Peyer's patch (tissue), 4 donors: ENCODE measurements around the gene HOXA1. TPM values are rescaled to one million over a fixed set of nuclear protein-coding genes. Genes with fewer than 3 reads are reported as not detected.

Experiments used
- DNase-seq, 3 donors: peaks; one replicate each; pipeline ENCODE4 v3.0.0-alpha.2; 2017 to 2019
- H3K27ac ChIP-seq, 4 donors: fragments of 200-600 bp; sonication (generic); one replicate each; pipeline ENCODE4 v1.5.1; 2016 to 2019
- H3K27me3 ChIP-seq, 2 donors: fragments of 200-600 bp; sonication (generic); one replicate each; pipeline ENCODE4 v1.5.1; 2019
- H3K36me3 ChIP-seq, 3 donors: fragments of 200-600 bp; sonication (generic); one replicate each; pipeline ENCODE4 v1.5.1; 2016 to 2019
- H3K4me1 ChIP-seq, 4 donors: fragments of 200-600 bp; sonication (generic); one replicate each; pipeline ENCODE4 v1.5.1; 2016 to 2019
- H3K4me3 ChIP-seq, 4 donors: fragments of 200-600 bp; sonication (generic); 1 replicate in 3 of 4; 2 replicates in 1 of 4; pipeline ENCODE4 v1.5.1; 2016 to 2019; ENCODE audit warnings: mild to moderate bottlenecking in 1 of 4
- H3K9me3 ChIP-seq, 4 donors: fragments of 200-600 bp; sonication (generic); one replicate each; pipeline ENCODE4 v1.5.1; 2016 to 2019; ENCODE audit warnings: mild to moderate bottlenecking in 1 of 4
- POLR2A ChIP-seq, 2 donors: fragments of 450-650 bp; IDR thresholded peaks; one replicate each; pipeline ENCODE4 v1.5.1; 2017; ENCODE audit warnings: antibody characterized with exemption in 2 of 2, mild to moderate bottlenecking in 2 of 2, moderate library complexity in 2 of 2
- total RNA-seq, 4 donors: library from RNA; depleted of rRNA; stranded (reverse); fragments of >200 nt; gene quantifications; one replicate each; pipeline ENCODE4 v1.1.0, GENCODE V29; 2016
- TF ChIP-seq, protein P1 (sequence below), 6 experiments: fragments of 450-650 bp in 4 of 6; fragments of 200-600 bp in 2 of 6; sonication (generic) in 1 of 6; IDR thresholded peaks; one replicate each; pipeline ENCODE4 v1.5.1; 2017 to 2019; ENCODE audit warnings: antibody characterized with exemption in 6 of 6, mild to moderate bottlenecking in 3 of 6, moderate library complexity in 1 of 6

HOXA1 gene
- total RNA-seq, 4 donors from 2014 or later: 1.7 to 5.3 (median 1.9) TPM

DNA sequence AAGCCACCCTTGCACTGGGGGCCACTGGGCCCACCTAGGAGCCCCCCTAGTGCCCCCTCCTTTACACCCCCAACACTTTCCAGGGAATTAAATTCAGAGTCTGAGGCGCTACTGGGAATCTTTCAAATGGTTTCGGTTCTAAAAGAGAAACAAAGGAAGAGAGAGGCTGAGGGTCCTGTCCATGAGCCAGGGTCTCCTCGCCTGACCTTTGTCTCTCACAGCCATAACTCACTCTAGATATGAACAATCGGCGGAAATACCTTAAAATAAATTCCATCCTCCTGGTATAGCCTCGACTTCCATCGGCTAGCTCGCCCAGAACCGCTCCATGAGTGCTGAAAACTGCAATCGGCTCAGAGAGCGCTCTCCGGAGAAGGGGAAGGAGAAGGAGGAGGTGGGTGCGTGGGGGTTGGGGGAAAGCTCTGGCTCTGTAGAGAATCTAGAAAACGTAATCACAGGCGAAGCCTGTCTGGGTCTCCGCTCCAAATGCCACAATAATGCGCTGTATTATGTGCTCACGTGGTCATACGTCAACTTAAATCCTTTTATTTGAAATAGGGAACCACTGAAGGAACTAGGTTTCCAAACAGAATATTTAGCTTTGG, 22.2 kb upstream of the HOXA1 start:
- Histone ChIP-seq H3K9me3 (no peaks in the 10 kb centered on the region), H3K4me1 (peaks cover 0 to 72% (median under 1%) of the 10 kb centered on the region in 4 donors), H3K36me3 (no peaks in the 10 kb centered on the region), H3K4me3 (peak overlapping the region in 2 of 4 donors; percentile 54 to 60), H3K27ac (peak overlapping the region; percentile 23 to 93 (median 72)), H3K27me3 (no peaks in the 10 kb centered on the region)
- TF ChIP-seq, protein P1, sequence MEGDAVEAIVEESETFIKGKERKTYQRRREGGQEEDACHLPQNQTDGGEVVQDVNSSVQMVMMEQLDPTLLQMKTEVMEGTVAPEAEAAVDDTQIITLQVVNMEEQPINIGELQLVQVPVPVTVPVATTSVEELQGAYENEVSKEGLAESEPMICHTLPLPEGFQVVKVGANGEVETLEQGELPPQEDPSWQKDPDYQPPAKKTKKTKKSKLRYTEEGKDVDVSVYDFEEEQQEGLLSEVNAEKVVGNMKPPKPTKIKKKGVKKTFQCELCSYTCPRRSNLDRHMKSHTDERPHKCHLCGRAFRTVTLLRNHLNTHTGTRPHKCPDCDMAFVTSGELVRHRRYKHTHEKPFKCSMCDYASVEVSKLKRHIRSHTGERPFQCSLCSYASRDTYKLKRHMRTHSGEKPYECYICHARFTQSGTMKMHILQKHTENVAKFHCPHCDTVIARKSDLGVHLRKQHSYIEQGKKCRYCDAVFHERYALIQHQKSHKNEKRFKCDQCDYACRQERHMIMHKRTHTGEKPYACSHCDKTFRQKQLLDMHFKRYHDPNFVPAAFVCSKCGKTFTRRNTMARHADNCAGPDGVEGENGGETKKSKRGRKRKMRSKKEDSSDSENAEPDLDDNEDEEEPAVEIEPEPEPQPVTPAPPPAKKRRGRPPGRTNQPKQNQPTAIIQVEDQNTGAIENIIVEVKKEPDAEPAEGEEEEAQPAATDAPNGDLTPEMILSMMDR (IDR thresholded peaks at IDR 0.05): no peak
- no peak for TF ChIP-seq POLR2A (IDR thresholded peaks at IDR 0.05)
- DNase-seq: no peak

DNA sequence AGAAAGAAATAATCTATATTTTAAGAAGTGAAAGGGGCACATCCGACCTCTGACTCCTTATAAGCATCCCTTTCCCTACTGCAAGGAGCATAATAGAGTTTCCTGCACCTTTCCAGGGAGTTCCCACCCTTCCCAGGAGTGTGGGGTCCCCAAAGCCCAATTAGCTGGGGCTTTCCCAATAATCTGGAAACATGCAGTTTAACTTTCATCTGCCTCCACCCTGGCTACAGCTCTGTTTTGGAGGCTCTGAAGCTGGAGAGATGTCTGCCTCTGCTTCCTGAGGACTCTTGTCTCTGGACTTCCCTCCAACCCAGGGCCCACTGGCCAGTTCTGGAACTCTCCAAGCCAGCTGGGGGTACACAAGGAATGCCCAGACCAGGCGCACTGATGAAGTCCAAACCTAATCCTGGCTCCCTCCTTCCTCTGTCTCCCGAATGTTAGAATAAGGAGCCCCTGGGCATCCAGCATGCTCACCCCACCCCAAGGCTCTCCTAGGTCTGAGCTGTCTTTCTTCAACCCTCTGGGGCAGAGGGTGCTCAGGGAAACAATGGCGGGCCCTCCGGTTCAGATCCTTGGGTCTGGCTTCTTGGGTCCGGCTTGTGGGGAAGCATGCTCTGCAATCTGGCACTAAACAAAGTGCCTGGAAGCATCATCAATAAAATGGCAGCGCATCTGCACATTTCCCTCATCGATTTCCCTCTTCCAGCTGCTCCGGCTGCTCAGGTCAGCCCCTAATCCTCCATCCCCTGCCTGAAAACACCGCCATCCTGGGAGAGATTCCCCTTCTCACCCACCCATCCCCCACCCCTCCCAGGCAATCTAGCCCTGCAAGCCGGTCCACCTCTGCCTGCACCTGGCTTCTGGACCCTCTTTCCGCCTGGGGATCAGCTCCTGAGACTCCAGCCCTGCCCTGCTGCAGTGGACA, 21.4 kb upstream of the HOXA1 start:
- Histone ChIP-seq H3K9me3 (no peaks in the 10 kb centered on the region), H3K4me1 (peaks cover 0 to 76% (median 0%) of the 10 kb centered on the region in 4 donors), H3K27me3 (no peaks in the 10 kb centered on the region), H3K27ac (peak overlapping the region; percentile 23 to 93 (median 72)), H3K36me3 (no peaks in the 10 kb centered on the region), H3K4me3 (peak overlapping the region in 3 of 4 donors; percentile 19 to 60 (median 54))
- no peak for DNase-seq
- TF ChIP-seq POLR2A (IDR thresholded peaks at IDR 0.05): no peak
- TF ChIP-seq, protein P1 (IDR thresholded peaks at IDR 0.05): no peak

DNA sequence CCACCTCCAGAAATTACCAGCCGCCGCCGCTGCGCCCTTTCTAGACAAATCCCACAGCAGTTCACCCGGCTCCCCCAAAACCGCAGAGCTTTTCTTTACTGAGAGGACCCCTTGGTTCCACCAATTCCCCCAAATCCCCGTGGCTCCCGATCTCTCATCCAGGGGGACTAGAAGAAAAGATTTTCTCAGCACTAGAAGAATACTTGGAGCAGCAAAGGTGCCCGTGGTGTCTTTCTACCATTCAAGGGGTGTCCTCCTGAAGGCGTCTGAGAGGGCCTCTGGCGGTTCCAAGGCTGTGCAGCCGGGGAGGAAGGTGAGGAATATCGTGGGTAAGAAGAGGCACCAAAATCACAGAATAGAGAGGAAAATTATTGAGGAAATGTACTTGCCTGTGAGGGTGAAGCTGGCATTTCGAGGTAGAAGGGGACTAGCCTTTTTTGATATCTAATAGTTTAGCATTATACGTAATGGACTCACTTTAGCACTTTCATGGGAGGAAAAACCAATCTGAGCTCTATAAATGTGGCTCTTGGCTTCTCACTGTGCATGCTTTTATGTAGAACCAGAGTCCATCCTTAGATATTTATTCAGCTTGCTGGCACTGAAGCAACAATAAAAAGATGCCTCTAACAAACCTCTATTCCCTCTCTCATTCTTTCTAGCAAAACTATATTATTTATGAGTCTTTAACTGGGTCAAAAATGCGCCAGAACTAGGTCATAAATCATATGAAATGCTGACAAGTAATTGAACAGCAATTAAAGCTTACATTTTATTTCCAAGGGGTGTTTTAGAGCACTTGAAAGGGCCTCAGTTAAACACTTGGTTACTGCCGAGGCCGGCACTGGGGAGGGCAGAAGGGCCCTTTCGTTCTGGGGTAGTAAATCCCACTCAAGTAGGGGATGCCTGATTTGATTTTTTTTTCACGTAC, 20.5 kb upstream of the HOXA1 start:
- TF ChIP-seq, protein P1 (IDR thresholded peaks at IDR 0.05): no peak
- no peak for TF ChIP-seq POLR2A (IDR thresholded peaks at IDR 0.05)
- Histone ChIP-seq H3K4me3 (peak overlapping the region in 3 of 4 donors; percentile 19 to 60 (median 54)), H3K27ac (peak overlapping the region; percentile 51 to 93 (median 85)), H3K9me3 (no peaks in the 10 kb centered on the region), H3K27me3 (no peaks in the 10 kb centered on the region), H3K36me3 (no peaks in the 10 kb centered on the region), H3K4me1 (peaks cover 0 to 73% (median 0%) of the 10 kb centered on the region in 4 donors)
- no peak for DNase-seq

DNA sequence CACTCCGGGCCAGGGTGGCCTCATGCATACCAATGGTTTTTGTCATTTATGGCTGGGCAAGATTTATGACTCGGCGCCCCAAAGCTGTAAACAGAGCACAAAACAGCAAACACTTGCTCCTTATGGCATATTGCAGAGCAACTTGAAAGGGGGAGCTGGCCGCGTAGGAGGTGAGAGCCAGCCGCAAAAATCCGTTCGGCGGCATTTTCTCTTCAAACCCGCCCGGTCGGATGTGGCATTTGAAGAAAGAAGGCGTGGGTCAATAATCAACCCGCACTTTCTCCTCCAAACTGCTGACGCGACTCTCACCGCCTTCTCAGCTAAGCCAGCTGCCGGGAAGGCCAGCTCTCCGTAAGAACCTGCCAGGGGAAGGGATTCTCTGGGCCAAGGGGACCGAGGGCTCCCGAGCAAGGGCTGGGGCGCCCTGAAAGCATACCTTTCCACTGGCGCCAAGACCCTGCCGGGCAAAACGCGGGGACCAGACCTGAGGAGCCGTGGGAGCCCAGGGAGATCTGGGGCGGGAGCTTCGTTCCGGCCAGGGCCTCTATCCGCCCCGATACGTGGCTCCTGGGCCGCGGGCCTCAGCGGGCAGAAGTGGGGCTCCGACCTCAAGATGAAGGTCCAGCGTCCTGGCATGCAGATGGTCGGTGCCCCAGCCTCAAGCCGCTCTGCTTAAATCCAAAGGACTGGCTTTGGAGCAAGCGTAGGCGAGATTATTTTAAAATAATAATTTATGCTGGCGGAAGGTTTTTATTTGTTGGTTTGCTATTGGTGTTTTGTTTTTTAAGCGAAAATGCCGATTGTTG, 19.6 kb upstream of the HOXA1 start:
- Histone ChIP-seq H3K36me3 (no peaks in the 10 kb centered on the region), H3K4me1 (peaks cover 0 to 73% (median 0%) of the 10 kb centered on the region in 4 donors), H3K27ac (peak overlapping the region; percentile 51 to 93 (median 85)), H3K27me3 (no peaks in the 10 kb centered on the region), H3K9me3 (no peaks in the 10 kb centered on the region), H3K4me3 (peak overlapping the region; percentile 13 to 60 (median 36))
- TF ChIP-seq, protein P1 (IDR thresholded peaks at IDR 0.05): no peak
- TF ChIP-seq POLR2A (IDR thresholded peaks at IDR 0.05): peak; percentile 29 to 37
- DNase-seq: peak in 2 of 3 donors; percentile 73 to 80
